Measurements from ENCODE around the gene SLC4A3.

The SLC4A3 gene

GRCh38 chr2:219628235-219628985 lies 980 bp downstream of the SLC4A3 start:
- TF ChIP-seq CTCF (IDR thresholded peaks at IDR 0.05): no peak
- no peak for DNase-seq
- Mint-ChIP-seq H3K9me3 (no peaks in the 10 kb centered on the region), H3K4me1 (peaks cover 37% of the 10 kb centered on the region), H3K4me3 (peak overlapping the region; percentile 73), H3K27ac (no peak overlapping the region), H3K27me3 (ENCODE audit: low read depth, poor library complexity) (peaks cover 43% of the 10 kb centered on the region), H3K36me3 (ENCODE audit: low read depth) (no peaks in the 10 kb centered on the region)

- Mint-ChIP-seq H3K9me3 (no peaks in the 10 kb centered on the region), H3K36me3 (ENCODE audit: low read depth) (no peaks in the 10 kb centered on the region), H3K4me1 (peaks cover 45% of the 10 kb centered on the region), H3K4me3 (peak overlapping the region; percentile 73), H3K27me3 (ENCODE audit: low read depth, poor library complexity) (peaks cover 35% of the 10 kb centered on the region), H3K27ac (no peak overlapping the region)
- no peak for TF ChIP-seq CTCF (IDR thresholded peaks at IDR 0.05)
- DNase-seq: no peak
These were observed 1.8 kb downstream of the SLC4A3 start for GRCh38 chr2:219628986-219629901.

DNA sequence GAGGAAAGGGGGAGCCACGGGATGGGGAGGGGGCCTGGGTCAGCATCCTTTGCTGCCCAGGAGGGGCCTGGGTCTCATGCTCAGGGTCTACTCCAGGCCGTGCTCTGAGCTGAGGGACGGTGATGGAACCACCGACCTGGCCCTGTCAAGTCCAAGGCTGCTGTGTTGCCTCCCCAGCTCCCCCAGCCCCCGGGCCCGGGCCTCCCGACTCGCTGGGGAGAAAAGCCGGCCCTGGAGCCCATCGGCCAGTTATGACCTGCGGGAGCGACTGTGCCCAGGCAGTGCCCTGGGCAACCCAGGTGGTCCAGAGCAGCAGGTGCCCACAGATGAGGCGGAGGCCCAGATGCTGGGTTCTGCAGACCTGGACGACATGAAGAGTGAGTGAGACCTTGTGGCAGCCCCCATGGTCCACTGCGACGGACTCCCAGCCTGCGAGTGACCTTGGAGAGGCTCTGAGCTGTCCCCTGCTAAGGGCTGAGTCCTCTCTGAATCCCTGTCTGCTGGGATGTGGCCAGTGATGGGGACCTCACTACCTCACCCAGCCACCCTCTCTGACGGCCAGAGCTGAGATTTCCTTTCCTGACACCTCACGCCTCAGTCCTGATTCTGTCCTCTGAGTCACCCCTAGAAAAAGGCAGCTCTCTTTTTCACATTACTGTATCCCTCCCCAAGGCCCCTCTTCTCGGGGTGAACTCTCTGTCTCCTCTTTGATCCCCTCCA lies 2.7 kb downstream of the SLC4A3 start:
- Mint-ChIP-seq H3K27ac (no peak overlapping the region), H3K36me3 (ENCODE audit: low read depth) (no peaks in the 10 kb centered on the region), H3K27me3 (ENCODE audit: low read depth, poor library complexity) (peaks cover 30% of the 10 kb centered on the region), H3K9me3 (no peaks in the 10 kb centered on the region), H3K4me3 (peak overlapping the region; percentile 61), H3K4me1 (peaks cover 45% of the 10 kb centered on the region)
- no peak for TF ChIP-seq CTCF (IDR thresholded peaks at IDR 0.05)
- DNase-seq: no peak

DNA sequence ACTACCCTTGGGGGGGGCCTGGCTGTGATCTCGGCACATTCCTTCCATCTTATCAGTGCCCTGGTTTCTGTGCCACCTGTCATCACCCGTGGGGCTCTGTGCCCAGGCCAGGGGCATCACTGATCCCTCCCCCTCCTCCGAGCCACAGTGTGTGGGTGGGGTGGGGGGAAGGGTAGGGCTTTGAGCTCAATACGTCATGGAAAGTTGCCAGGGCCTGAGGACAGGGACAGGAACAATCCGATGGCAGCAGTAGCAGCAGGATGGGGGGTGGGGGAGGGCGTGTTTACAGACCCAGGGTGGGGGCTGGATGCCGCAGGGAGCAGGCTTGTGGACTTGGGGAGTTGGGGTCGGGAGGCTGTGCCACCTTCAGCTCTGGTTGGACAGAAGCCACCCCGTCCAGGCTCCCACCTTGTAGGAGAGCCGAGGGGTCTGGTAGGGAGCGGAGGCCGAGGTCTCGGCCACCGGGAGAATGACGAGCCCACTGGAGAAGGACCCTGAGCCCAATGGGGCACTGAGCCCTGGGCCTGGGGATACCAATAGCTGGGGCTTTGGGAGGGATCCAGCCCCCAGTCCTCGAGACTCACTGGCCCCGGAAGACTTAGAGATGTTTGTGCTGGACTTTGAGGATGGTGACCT lies 3.5 kb downstream of the SLC4A3 start:
- peak overlapping the region; percentile 61 for H3K4me3 Mint-ChIP-seq
- no peak for TF ChIP-seq CTCF (IDR thresholded peaks at IDR 0.05)
- H3K9me3 Mint-ChIP-seq: no peaks in the 10 kb centered on the region
- H3K36me3 Mint-ChIP-seq (ENCODE audit: low read depth): no peaks in the 10 kb centered on the region
- H3K27me3 Mint-ChIP-seq (ENCODE audit: low read depth, poor library complexity): peaks cover 25% of the 10 kb centered on the region
- H3K4me1 Mint-ChIP-seq: peaks cover 45% of the 10 kb centered on the region
- no peak overlapping the region for H3K27ac Mint-ChIP-seq
- DNase-seq: no peak

- H3K4me1 Mint-ChIP-seq: peaks cover 45% of the 10 kb centered on the region
- no peak for TF ChIP-seq CTCF (IDR thresholded peaks at IDR 0.05)
- H3K27ac Mint-ChIP-seq: no peak overlapping the region
These were observed 4.0 kb downstream of the SLC4A3 start for GRCh38 chr2:219631406-219631891.

More at GRCh38 chr2:219631406-219631891, 4.0 kb downstream of the SLC4A3 start:
- Mint-ChIP-seq H3K36me3 (ENCODE audit: low read depth) (no peaks in the 10 kb centered on the region), H3K27me3 (ENCODE audit: low read depth, poor library complexity) (peaks cover 22% of the 10 kb centered on the region), H3K4me3 (no peak overlapping the region), H3K9me3 (no peaks in the 10 kb centered on the region)
- no peak for DNase-seq

Measured in nephron progenitor cell (in vitro differentiated cells).